Loucy (cell line): ENCODE results near the gene ELOVL1.

Experiments
- CTCF ChIP-seq: fragments of 200-600 bp; sonication (generic); conservative IDR thresholded peaks from 2 replicates; pipeline ENCODE4 v1.5.1; 2014; ENCODE audit warnings: mild to moderate bottlenecking, antibody characterized with exemption, low read length
- EZH2phosphoT487 ChIP-seq: fragments of 200-600 bp; IDR thresholded peaks from 2 replicates; pipeline ENCODE4 v1.6.1; 2018; ENCODE audit warnings: antibody characterized with exemption, mild to moderate bottlenecking, moderate library complexity, borderline replicate concordance

- TF ChIP-seq CTCF, result no peak
- no peak for TF ChIP-seq EZH2phosphoT487
Measured at GRCh38 chr1:43334453-43335205, 33.2 kb downstream of the ELOVL1 start.
